ENCODE data around the gene FHIP1B.

Gene FHIP1B

GRCh38 chr11:6237761-6238302 is 3.4 kb upstream of the FHIP1B start:
- DNase-seq, result no peak

GRCh38 chr11:6237266-6237665 is 2.8 kb upstream of the FHIP1B start:
- DNase-seq, result no peak

- DNase-seq, result no peak
Observed at GRCh38 chr11:6233984-6234386, 451 bp downstream of the FHIP1B start.

GRCh38 chr11:6232899-6233298 is 1.5 kb downstream of the FHIP1B start:
- no peak for DNase-seq

- no peak for DNase-seq
Observed at GRCh38 chr11:6229911-6230310, 4.5 kb downstream of the FHIP1B start.

- no peak for DNase-seq
Observed at GRCh38 chr11:6228520-6228919, 5.9 kb downstream of the FHIP1B start.

- no peak for DNase-seq
Observed at GRCh38 chr11:6225896-6226295, 8.5 kb downstream of the FHIP1B start.

- no peak for DNase-seq
Observed at GRCh38 chr11:6225024-6225423, 9.4 kb downstream of the FHIP1B start.

- DNase-seq, result no peak
Observed at GRCh38 chr11:6224421-6224820, 10.0 kb downstream of the FHIP1B start.

- no peak for DNase-seq
Observed at GRCh38 chr11:6223854-6224253, 10.6 kb downstream of the FHIP1B start.

GRCh38 chr11:6219359-6219758 is 15.1 kb downstream of the FHIP1B start:
- no peak for DNase-seq

- DNase-seq, result no peak
Observed at GRCh38 chr11:6217722-6218121, 16.7 kb downstream of the FHIP1B start.

- DNase-seq, result no peak
Observed at GRCh38 chr11:6216501-6216900, 17.9 kb downstream of the FHIP1B start.

GRCh38 chr11:6214530-6214929 is 19.9 kb downstream of the FHIP1B start:
- no peak for DNase-seq

GRCh38 chr11:6210274-6210955 is 24.0 kb downstream of the FHIP1B start:
- DNase-seq, result no peak

- DNase-seq, result no peak
Observed at GRCh38 chr11:6209801-6210200, 24.6 kb downstream of the FHIP1B start.

GRCh38 chr11:6206456-6207180 is 27.8 kb downstream of the FHIP1B start:
- DNase-seq, result no peak

GRCh38 chr11:6205366-6205765 is 29.1 kb downstream of the FHIP1B start, which contains the start of gene C11orf42:
C11orf42 (plus strand) TSS chr11:6205557; CDS start chr11:6205616, 59 bp downstream.
- no peak for DNase-seq

GRCh38 chr11:6204706-6205105 is 29.7 kb downstream of the FHIP1B start:
- DNase-seq, result no peak

- DNase-seq, result no peak
Observed at GRCh38 chr11:6203327-6203726, 31.1 kb downstream of the FHIP1B start.

- DNase-seq, result no peak
Observed at GRCh38 chr11:6202041-6202440, 32.4 kb downstream of the FHIP1B start.

- DNase-seq, result no peak
Observed at GRCh38 chr11:6201481-6201880, 33.0 kb downstream of the FHIP1B start.

- DNase-seq, result no peak
Observed at GRCh38 chr11:6200975-6201374, 33.5 kb downstream of the FHIP1B start.

GRCh38 chr11:6199174-6199810 is 35.1 kb downstream of the FHIP1B start, which contains the start of gene OR52W1:
OR52W1 (plus strand) TSS chr11:6199224; CDS start chr11:6199224, 0 bp downstream.
- no peak for DNase-seq

Data from NCI-H345 (cell line).